Activated CD8-positive, alpha-beta T cell treated with anti-CD3 and anti-CD28 coated beads, Interleukin-2, amount 10 ng/mL, durations not matched to agents 7 days and 5 days (primary cell): ENCODE measurements around the gene GRAP2. TPM values are rescaled to one million over a fixed set of nuclear protein-coding genes. Genes with fewer than 3 reads are reported as not detected.

Source experiments
- ATAC-seq: fragments of 150-1000 bp; cut with Tn5 transposase; one replicate; pipeline ENCODE4 v1.10.0; 2021; ENCODE audit warnings: moderate library complexity
- CTCF ChIA-PET: fragments of 350-600 bp; sonication (Branson Sonifier 250); formaldehyde crosslinking; loops from one replicate; lab custom pipeline; 2021; ENCODE audit warnings: antibody characterized with exemption; lab: Charles Lee
- POLR2A ChIA-PET: fragments of 350-600 bp; sonication (Branson Sonifier 250); formaldehyde crosslinking; loops from one replicate; lab custom pipeline; 2021; ENCODE audit warnings: antibody characterized with exemption; lab: Charles Lee
- DNase-seq: peaks from one replicate; pipeline ENCODE4 v3.0.0-alpha.2; 2020
- H3K27ac Mint-ChIP-seq: one replicate; pipeline ENCODE4 v1.8.0; 2021; ENCODE audit warnings: mild to moderate bottlenecking, mixed read lengths
- H3K27me3 Mint-ChIP-seq: one replicate; pipeline ENCODE4 v1.8.0; 2021; ENCODE audit warnings: low read depth, mixed read lengths
- H3K36me3 Mint-ChIP-seq: one replicate; pipeline ENCODE4 v1.8.0; 2021; ENCODE audit warnings: low read depth, mixed read lengths
- H3K4me1 Mint-ChIP-seq: one replicate; pipeline ENCODE4 v1.8.0; 2021; ENCODE audit warnings: low read depth, mixed read lengths
- H3K4me3 Mint-ChIP-seq: one replicate; pipeline ENCODE4 v1.8.0; 2021; ENCODE audit warnings: mild to moderate bottlenecking, mixed read lengths
- H3K9me3 Mint-ChIP-seq: one replicate; pipeline ENCODE4 v1.8.0; 2022; ENCODE audit warnings: mixed read lengths; ENCODE audit not compliant: insufficient read depth
- total RNA-seq, 2 experiments: library from RNA; stranded (reverse); gene quantifications; one replicate each; pipeline ENCODE4 v1.2.3, GENCODE V29; 2021

GRAP2 gene
- total RNA-seq, 2 experiments from 2014 or later: 235 to 239 TPM

DNA sequence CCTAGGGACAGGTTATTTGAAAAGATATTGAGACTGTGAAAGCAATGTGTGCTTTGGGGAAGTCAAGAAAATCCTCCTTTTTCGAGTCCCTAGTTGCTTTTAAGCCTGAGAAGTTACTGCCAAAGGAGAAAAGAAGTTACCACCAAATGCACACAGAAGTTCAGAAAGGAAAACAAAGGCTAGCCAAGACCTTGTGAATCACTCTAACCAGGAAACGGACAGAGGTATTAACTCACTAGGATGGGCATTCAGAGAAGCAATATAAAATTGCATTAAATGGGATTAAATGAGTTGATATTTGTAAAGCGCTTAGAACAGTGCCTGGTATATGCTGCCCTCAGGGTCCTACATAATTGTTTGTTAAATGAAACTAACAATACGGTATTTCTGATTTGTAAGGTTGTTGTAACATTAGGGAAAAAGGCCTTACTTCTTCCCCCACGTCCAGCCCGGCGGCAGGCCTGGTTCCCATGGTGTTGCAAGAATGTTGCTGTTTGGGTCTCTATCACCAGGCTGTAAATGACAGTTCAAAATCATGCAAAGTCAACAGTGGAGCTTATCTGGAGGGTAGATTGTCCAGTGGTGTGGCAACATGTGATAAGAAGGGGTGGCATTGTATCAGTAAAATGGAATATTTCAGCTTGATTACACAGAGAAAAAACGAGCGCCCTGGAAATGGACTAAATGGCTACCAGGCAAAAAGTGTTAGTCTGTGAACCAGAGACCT is 66.4 kb downstream of the GRAP2 start:
- ATAC-seq (no peak), DNase-seq (no peak)
- H3K36me3 Mint-ChIP-seq: peaks cover 92% of the 10 kb centered on the region
- peaks cover 16% of the 10 kb centered on the region for H3K4me1 Mint-ChIP-seq
- peak overlapping the region; percentile 27 for H3K27ac Mint-ChIP-seq
- ChIA-PET POLR2A (interaction anchor here (0.6 kb wide), 1 partner anchor 25 kb away, joined by 3 read pairs; no protein-coding TSS in a partner anchor), CTCF (interaction anchor here (1.2 to 1.9 kb wide), 2 partner anchors 18 to 58 kb away, joined by 4 to 9 read pairs; no protein-coding TSS in a partner anchor)
- no peak overlapping the region for H3K4me3 Mint-ChIP-seq
- H3K9me3 Mint-ChIP-seq: no peaks in the 10 kb centered on the region
- no peaks in the 10 kb centered on the region for H3K27me3 Mint-ChIP-seq

DNA sequence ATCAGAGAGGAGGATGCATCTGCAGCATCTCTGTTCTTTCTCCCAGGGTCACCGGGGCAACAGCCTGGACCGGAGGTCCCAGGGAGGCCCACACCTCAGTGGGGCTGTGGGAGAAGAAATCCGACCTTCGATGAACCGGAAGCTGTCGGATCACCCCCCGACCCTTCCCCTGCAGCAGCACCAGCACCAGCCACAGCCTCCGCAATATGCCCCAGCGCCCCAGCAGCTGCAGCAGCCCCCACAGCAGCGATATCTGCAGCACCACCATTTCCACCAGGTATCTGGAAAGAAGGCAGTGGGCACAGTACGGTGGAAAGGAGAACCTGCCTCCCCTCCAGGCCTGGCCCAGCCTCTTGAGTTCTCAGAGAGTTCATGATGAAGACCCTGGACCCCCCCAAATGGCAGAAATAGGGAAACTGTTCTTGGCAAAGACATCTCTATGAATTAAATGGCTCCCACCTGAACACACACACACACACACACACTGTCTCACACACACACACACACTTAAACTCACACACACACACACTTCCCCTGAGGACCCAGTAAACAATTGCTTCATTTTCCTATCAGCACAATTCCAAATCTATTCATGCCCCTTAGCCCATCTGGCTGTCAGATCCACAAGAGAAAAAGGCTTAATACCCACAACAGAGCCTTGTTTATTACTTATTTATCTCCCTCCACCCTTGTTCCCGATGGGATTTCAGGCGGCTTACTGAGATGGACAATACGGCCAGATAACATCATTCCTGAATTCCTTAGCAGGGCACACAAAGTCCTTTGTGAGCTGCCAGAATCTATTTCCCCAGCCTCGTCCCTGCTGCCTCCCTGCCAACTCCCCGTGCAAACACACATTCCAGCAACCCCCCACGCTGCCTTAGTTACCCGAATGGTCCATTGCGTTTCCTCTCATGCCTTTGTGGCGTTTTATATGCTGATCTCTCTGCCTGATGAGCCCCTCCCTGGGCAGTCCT is 67.4 kb downstream of the GRAP2 start:
- POLR2A ChIA-PET: no interaction called here
- Mint-ChIP-seq H3K4me1 (peaks cover 7% of the 10 kb centered on the region), H3K4me3 (no peak overlapping the region), H3K36me3 (peaks cover 94% of the 10 kb centered on the region), H3K9me3 (no peaks in the 10 kb centered on the region), H3K27me3 (no peaks in the 10 kb centered on the region), H3K27ac (peak overlapping the region; percentile 0)
- ATAC-seq (no peak), DNase-seq (no peak)
- CTCF ChIA-PET: interaction anchor here (1.9 kb wide), 1 partner anchor 57 kb away, joined by 9 read pairs; no protein-coding TSS in a partner anchor

DNA sequence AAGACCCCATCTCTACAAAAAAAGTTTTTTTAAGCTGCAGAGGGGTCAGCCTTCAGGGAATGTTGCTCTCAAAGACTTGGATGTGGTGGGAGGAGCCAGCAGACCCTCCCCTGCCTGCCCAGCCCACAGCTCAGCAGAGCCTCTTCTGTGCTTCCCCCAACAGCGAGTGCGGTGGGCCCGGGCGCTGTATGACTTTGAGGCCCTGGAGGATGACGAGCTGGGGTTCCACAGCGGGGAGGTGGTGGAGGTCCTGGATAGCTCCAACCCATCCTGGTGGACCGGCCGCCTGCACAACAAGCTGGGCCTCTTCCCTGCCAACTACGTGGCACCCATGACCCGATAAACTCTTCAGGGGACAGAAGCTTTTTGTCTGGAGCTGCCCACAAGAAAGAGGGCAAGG is 69.9 kb downstream of the GRAP2 start:
- DNase-seq (no peak), ATAC-seq (no peak)
- no peaks in the 10 kb centered on the region for H3K4me1 Mint-ChIP-seq
- no peak overlapping the region for H3K27ac Mint-ChIP-seq
- peaks cover 93% of the 10 kb centered on the region for H3K36me3 Mint-ChIP-seq
- H3K4me3 Mint-ChIP-seq: no peak overlapping the region
- H3K9me3 Mint-ChIP-seq: no peaks in the 10 kb centered on the region
- H3K27me3 Mint-ChIP-seq: no peaks in the 10 kb centered on the region
- ChIA-PET POLR2A (interaction anchor here (1.0 kb wide), 1 partner anchor 8 kb away, joined by 4 read pairs; no protein-coding TSS in a partner anchor), CTCF (no interaction called here)

DNA sequence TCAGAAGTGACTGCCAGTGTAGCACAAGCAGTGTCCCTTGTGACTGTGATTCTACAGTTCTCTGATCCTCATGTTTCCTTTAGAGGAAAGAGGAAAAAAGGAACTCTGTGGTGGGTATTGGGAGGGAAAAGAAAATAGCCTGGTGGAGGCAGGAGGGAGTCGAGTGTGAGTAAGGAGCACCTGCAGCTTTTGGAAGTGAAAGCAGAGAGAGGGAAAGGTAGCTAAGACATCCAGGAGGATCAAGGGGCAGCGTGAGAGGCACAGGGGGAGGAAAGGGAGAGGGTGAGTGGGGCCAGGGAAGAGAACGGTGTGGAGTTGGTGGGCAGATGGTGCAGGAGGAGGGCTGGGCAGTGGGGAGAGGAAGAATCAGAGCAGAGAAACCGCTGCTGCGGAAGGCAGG is 71.8 kb downstream of the GRAP2 start:
- DNase-seq: no peak
- H3K27me3 Mint-ChIP-seq: no peaks in the 10 kb centered on the region
- CTCF ChIA-PET: interaction anchor here (0.7 to 1.6 kb wide), 2 partner anchors 11 to 29 kb away, joined by 3 to 4 read pairs; no protein-coding TSS in a partner anchor
- ATAC-seq: no peak
- H3K36me3 Mint-ChIP-seq: peaks cover 94% of the 10 kb centered on the region
- H3K27ac Mint-ChIP-seq: peak overlapping the region; percentile 66
- no peak overlapping the region for H3K4me3 Mint-ChIP-seq
- H3K4me1 Mint-ChIP-seq: peaks cover 5% of the 10 kb centered on the region
- POLR2A ChIA-PET: interaction anchor here (1.1 to 1.6 kb wide), 2 partner anchors 11 to 125 kb away, joined by 3 to 7 read pairs; no protein-coding TSS in a partner anchor
- H3K9me3 Mint-ChIP-seq: no peaks in the 10 kb centered on the region

DNA sequence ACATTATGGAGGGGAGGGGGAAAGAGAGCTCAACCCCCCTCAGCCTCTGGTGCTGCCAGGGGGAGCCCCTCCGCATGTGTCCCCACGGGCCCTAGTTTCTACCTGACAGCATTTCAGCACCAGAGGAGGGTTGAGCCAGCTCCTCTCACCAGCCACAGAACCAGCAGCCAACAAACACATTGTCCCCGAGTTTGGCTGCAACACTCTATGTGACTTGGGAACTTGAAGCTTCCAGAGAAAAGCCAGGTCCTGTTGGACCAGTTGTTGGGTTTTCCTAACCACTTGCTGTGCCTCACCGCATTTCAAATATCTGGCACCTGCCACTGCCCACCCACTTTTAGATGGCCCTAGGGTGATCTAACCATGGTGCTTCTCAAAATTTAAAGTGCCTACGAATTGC is 72.8 kb downstream of the GRAP2 start:
- POLR2A ChIA-PET: interaction anchor here (1.0 to 1.6 kb wide), 3 partner anchors 11 to 126 kb away, joined by 3 to 7 read pairs (median 4); no protein-coding TSS in a partner anchor
- Mint-ChIP-seq H3K36me3 (peaks cover 90% of the 10 kb centered on the region), H3K9me3 (no peaks in the 10 kb centered on the region), H3K27me3 (no peaks in the 10 kb centered on the region), H3K4me1 (peaks cover 10% of the 10 kb centered on the region), H3K27ac (no peak overlapping the region), H3K4me3 (no peak overlapping the region)
- CTCF ChIA-PET: interaction anchor here (0.9 to 1.6 kb wide), 2 partner anchors 12 to 20 kb away, joined by 3 to 4 read pairs; no protein-coding TSS in a partner anchor
- no peak for DNase-seq
- ATAC-seq: no peak

DNA sequence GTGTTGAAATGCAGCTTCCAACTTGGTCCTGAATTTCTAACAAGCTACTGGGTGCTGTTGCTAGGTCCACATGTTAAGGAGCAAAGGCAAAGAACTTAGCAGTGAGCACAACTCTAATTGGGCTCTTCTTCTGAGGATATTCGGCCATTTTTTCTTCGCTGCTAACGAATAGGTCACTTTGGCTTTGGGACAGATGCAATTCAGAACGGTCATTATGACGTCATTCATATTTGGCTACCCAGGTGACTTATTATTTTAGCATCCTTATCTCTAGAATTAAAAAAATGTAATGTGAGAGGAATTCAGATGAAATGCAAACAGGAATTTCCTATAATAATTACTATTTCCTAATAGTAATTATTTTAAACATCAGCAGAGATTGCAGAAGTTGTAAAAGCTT is 73.2 kb downstream of the GRAP2 start:
- Mint-ChIP-seq H3K36me3 (peaks cover 89% of the 10 kb centered on the region), H3K4me1 (peaks cover 13% of the 10 kb centered on the region), H3K4me3 (no peak overlapping the region), H3K27ac (no peak overlapping the region), H3K9me3 (no peaks in the 10 kb centered on the region), H3K27me3 (no peaks in the 10 kb centered on the region)
- CTCF ChIA-PET: interaction anchor here (0.9 kb wide), 1 partner anchor 20 kb away, joined by 3 read pairs; no protein-coding TSS in a partner anchor
- ATAC-seq: no peak
- POLR2A ChIA-PET: interaction anchor here (1.0 to 1.6 kb wide), 2 partner anchors 10 to 12 kb away, joined by 4 to 7 read pairs; no protein-coding TSS in a partner anchor
- DNase-seq: no peak

DNA sequence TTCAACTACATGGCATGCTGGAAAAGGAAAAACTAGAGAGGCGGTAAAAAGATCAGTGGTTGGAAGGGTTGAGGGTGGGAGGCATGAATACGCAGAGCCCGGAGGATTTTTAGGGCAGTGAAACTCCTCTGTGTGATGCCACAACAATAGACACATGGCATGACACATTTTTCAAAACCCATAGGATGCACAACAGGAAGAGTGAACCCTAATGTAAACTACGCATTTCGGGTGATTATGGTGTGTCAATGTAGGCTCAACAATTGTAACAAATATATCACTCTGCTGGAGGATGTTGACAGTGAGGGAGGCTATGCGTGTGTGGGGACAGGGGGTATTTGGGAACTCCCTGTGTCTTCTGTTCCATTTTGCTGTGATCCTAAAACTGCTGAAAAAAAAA is 78.2 kb downstream of the GRAP2 start:
- ChIA-PET POLR2A (interaction anchor here (0.8 kb wide), 1 partner anchor 384 kb away, joined by 3 read pairs; no protein-coding TSS in a partner anchor), CTCF (interaction anchor here (0.9 kb wide), 1 partner anchor 445 kb away, joined by 3 read pairs; no protein-coding TSS in a partner anchor)
- no peak for DNase-seq
- Mint-ChIP-seq H3K27ac (peak overlapping the region; percentile 54), H3K27me3 (no peaks in the 10 kb centered on the region), H3K4me3 (no peak overlapping the region), H3K4me1 (peaks cover 35% of the 10 kb centered on the region), H3K36me3 (peaks cover 55% of the 10 kb centered on the region), H3K9me3 (no peaks in the 10 kb centered on the region)
- ATAC-seq: no peak

DNA sequence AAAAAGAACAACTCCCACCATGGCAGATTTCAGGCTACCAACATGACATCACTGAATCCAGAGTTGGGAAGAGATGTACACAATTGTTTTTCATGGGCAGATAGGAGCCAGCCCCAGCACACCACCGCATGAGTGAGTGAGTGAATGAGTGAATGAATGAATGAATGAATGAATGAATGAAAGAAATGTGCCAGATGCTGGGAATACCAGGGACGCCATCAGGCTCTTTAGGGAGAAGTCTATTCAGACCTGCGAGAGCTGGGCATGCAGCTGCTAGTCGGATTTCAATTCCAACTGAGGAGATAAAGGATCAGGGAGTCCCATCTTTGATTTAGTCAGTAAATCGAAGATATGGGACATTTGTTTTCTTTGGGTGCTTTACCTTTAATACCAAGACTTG is 78.6 kb downstream of the GRAP2 start:
- Mint-ChIP-seq H3K4me1 (peaks cover 37% of the 10 kb centered on the region), H3K4me3 (no peak overlapping the region), H3K27me3 (no peaks in the 10 kb centered on the region), H3K27ac (peak overlapping the region; percentile 54), H3K9me3 (no peaks in the 10 kb centered on the region), H3K36me3 (peaks cover 55% of the 10 kb centered on the region)
- no peak for DNase-seq
- ChIA-PET POLR2A (interaction anchor here (0.6 kb wide), 1 partner anchor 37 kb away, joined by 3 read pairs; no protein-coding TSS in a partner anchor), CTCF (interaction anchor here (0.9 to 1.0 kb wide), 2 partner anchors 46 to 445 kb away, joined by 3 read pairs; no protein-coding TSS in a partner anchor)
- no peak for ATAC-seq

DNA sequence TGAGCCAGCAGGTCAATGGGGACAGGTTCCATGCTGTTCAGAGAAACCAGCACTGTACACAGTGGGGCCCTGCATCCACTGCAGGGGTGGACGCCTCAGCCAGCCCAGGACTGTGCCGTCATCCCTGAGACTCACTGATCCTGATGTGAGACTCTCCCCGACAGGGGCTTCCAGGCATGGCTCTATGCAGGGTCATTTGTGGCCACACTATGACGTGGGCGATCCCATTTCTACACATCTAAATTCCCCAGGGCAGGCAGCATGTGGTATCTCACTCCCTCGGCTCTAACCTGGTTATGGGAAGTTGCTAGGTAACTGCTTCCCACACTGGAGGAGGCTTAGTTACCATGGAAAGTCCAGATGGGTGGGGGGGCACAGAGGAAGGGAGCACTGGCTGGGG is 79.7 kb downstream of the GRAP2 start:
- no peak for DNase-seq
- Mint-ChIP-seq H3K27ac (peak overlapping the region; percentile 43), H3K9me3 (no peaks in the 10 kb centered on the region), H3K4me3 (no peak overlapping the region), H3K4me1 (peaks cover 47% of the 10 kb centered on the region), H3K27me3 (no peaks in the 10 kb centered on the region), H3K36me3 (peaks cover 55% of the 10 kb centered on the region)
- peak; percentile 17 for ATAC-seq
- POLR2A ChIA-PET: no interaction called here
- CTCF ChIA-PET: interaction anchor here (1.1 kb wide), 1 partner anchor 29 kb away, joined by 3 read pairs; no protein-coding TSS in a partner anchor

DNA sequence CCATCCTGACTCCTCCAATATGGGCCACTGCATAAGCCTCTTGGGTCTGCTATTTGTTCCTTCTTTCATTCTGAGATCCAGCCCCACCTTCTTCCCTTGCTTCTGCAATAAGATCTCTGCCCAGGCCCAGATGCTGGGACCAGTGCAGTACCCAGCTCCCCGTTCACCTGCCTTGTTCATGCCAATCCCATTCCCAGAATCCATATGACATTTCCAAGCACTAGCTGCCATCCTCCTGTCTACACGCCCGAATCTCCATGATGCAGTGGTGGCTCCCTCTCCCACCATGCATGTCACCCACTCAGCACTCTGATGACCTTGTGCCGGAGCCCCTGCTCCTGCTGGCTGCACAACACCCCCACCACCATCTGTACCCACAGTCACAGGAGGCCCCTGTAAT is 82.5 kb downstream of the GRAP2 start:
- H3K9me3 Mint-ChIP-seq: no peaks in the 10 kb centered on the region
- no peak for ATAC-seq
- H3K27me3 Mint-ChIP-seq: no peaks in the 10 kb centered on the region
- peak overlapping the region; percentile 50 for H3K27ac Mint-ChIP-seq
- peaks cover 43% of the 10 kb centered on the region for H3K4me1 Mint-ChIP-seq
- ChIA-PET CTCF (interaction anchor here (1.6 kb wide), 1 partner anchor 449 kb away, joined by 4 read pairs; no protein-coding TSS in a partner anchor), POLR2A (interaction anchor here (0.6 to 1.7 kb wide), 3 partner anchors 10 to 428 kb away, joined by 3 to 7 read pairs (median 3); no protein-coding TSS in a partner anchor)
- no peak for DNase-seq
- peaks cover 30% of the 10 kb centered on the region for H3K36me3 Mint-ChIP-seq
- no peak overlapping the region for H3K4me3 Mint-ChIP-seq

DNA sequence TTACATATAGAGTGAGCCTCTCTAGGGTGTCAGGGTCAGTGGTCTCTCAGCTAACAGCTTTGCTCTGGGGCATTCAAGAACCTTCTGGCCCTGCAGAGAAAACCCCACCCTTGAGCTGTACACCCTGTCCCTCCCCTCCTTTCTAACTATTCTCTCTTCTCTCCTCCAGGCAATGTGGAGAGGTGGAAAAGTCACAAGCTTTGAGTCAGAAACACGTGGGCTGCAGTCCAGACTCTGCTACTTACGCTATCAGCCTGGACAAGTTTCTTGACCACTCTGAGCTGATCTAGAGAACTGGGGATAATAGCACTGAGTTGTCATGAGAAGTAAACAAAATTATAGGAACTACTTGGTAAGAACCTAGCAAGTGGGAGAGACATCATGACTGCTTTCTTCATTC is 83.1 kb downstream of the GRAP2 start:
- no peak overlapping the region for H3K4me3 Mint-ChIP-seq
- ChIA-PET POLR2A (interaction anchor here (0.8 to 1.7 kb wide), 3 partner anchors 10 to 428 kb away, joined by 3 to 7 read pairs (median 4); no protein-coding TSS in a partner anchor), CTCF (interaction anchor here (1.1 to 1.6 kb wide), 2 partner anchors 41 to 449 kb away, joined by 3 to 4 read pairs; no protein-coding TSS in a partner anchor)
- H3K27me3 Mint-ChIP-seq: peaks cover 6% of the 10 kb centered on the region
- H3K4me1 Mint-ChIP-seq: peaks cover 40% of the 10 kb centered on the region
- H3K9me3 Mint-ChIP-seq: no peaks in the 10 kb centered on the region
- H3K36me3 Mint-ChIP-seq: peaks cover 27% of the 10 kb centered on the region
- no peak for ATAC-seq
- no peak for DNase-seq
- H3K27ac Mint-ChIP-seq: no peak overlapping the region
